ENCODE measurements around the gene TMEM141.

TMEM141 gene

DNA sequence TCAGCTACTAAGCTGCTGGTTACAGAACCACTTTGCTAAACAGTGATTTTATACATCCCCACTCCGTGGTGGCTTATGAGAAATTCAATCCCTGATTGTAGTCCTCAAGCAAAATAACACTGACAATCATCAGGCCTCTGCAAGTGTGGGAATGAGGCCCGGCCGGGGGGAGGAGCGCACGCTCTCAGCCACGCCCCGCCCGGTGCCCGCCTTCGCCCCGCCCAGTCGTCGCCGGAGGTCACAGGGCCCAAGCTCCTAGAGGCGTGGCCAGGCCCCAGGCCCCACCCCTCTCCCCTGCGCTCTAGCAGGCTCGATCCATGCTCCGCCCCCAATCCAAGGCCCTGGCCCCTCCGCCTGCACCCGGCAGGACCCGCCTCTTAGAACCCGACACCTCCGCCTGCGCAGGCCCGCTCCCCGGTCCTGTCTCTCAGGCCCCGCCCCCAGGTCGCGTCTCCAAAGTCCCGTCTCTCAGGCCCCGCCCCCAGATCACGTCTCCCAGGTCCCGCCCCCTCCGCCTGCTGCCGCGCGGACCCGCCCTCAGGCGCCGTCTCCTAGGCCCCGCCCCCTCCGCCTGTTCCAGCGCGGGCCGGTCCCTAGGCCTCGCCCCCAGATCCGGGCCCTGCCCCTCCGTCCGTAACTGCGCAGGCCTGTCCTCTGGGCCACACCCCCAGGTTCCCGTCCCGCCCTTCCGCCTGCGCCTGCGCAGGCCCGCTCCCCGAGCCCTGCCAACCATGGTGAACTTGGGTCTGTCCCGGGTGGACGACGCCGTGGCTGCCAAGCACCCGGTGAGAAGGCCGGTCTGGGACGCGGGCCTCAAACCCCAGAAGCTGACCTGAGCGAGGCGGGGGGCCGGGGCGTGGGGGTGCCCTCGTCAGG, at the start of gene TMEM141:
Gene TMEM141 (plus strand): TSS at position 705 of the 876 bp plus-strand sequence. CDS start 27 bp downstream, at position 732.
- FAIRE-seq = peak; percentile 63

DNA sequence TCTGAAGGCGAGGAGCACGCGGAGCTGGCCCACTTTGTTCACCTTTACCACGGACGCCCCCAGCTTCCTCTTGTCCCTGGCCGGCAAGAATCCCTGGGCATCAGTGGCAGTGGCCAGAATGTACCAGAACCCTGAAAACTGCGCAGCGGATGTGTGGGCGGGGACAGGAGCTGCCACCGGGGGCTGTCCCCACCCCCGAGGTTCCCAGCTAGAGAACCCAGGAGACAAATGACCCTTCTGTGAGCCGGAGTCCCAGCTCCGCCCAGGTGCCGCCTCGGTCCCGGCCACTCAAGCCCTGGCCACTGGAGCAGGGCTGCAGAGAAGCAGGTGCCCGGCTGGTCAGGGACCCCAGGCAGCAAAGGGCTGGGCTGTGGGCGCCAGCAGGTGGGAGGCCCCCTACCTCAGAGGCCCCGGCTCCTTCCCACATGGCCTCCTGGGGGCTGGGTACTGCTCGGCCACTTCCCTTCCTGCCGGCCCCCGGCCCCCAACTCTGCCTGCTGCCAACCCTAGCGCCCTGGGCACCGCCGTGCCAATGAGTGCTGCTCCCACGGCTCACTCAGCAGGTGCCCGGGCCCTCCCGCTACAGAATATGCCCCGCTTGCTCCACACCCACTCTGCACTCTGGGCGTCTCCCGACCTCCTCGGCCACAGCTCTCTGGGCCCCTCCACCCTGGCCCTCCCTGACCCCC, 49.1 kb upstream of the TMEM141 start:
- FAIRE-seq = no peak

DNA sequence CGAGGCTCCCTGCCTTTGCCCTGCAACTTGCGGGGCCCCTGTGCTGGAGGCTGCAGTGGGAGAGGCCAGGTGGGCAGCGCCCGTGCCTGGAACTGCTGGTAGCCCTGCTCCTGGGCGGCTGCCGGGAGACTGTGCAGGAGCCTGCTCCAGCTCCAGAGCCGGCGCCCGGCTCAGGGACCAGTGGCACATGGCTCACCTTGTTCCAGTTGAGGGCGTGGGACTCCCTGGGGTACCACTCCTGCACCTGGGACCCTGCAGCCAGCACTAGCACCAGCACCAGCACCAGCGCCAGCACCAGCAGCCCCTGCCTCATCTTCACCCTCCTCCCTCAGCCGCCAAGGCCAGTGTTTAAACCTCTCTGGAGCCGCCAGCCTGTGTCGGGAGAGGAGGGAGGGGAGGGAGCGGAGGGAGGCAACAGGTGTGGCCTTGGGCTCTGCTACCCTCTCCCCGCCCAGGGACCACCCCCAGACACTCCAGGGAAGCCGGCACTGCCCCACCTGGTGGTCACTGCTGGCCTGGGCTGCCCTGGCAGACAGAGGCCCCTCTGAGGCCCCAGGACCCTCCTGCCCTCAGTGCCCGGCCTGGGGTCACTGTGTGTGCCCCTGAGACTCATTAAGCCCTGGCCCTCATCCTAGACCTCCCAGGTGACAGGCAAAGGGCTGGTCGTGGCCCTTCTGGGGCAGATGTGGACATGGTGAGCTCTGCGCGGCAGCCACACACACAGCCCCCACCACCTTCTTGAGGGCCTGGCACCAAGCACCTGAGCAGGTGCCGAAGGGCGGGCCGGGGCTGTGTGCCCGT, 48.4 kb upstream of the TMEM141 start, which contains the start of gene LCN10:
Gene LCN10 (minus strand): TSS at position 350 of the 801 bp plus-strand sequence. CDS start 37 bp downstream, at position 313.
- FAIRE-seq = no peak

DNA sequence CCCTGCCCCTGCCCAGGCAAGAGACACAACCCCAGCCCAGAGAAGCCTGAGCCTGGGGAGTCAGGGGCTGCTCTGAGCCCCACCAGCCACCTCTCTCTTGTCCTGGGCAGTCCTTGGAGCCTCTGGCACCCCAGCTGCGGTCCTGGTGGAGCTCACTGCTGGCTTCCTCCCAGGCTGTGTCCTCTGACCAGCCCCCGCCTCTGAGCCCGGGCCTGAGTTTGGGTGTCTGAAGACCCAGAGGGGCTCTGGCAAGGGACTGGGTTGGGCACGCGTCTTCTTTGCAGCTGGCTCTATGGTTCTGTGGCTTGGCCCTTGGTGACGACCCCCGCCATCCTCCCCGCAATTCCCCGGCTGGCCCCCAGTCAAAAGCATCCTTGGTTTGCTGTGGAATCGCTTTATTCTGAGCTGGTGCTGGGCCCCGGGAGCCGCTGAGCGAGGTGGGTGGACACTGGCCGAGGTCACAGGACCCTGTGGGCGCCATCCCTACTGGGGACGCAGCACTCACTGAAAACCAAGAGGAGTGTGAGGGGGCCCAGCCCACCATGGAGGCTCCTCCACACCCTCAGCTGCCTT, 47.4 kb upstream of the TMEM141 start:
- no peak for FAIRE-seq

DNA sequence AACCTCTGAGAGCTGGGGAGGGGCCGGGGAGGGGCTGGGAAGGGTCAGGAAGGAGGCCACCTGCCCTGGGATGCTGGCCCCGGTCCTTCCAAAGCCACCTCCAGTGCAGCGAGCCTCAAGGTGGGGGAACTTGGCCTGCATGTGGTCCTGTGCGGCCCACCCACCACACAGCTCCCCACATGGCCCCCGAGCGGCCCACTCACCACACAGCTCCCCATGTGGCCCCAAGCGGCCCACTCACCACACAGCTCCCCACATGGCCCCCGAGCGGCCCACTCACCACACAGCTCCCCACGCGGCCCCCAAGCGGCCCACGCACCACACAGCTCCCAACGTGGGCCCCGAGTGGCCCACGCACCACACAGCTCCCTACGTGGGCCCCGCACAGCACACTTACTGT, 46.4 kb upstream of the TMEM141 start:
- FAIRE-seq = no peak

DNA sequence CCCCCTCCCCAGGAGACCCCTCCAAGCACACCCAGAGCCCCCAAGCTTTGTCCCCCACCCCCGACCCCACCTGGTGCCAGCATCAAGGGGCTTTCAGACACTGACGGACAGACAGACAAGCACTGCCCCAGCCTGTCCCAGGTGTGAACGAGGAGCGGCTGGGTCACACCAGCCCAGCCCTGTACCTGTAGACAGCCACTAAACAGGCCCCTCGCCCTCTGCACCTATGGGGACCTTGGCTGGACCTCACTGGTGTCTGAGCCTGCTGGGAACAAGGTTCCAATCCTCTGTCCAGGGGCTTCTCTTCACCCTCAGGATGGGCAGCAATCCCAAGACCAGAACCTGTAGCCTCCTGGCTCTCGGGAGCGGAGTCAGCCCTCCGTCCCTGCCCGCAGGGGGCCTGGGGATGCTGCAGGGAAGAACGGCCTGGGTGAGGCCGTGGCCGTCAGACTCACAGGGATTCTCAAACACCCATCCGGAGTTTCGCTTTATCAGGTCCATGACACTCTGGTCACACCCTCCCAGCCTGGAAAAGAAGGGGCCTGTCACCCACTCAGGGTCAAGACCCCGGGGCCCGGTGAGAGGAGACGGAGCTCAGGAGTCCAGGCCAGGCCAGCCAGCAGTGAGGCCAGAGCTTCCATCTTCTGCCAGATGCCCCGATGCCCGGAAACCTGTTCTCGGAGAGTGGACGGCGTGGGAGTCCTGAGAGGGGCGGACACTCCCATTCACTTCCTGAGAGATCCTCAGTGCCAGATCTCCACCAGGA, 45.6 kb upstream of the TMEM141 start:
- FAIRE-seq = no peak

DNA sequence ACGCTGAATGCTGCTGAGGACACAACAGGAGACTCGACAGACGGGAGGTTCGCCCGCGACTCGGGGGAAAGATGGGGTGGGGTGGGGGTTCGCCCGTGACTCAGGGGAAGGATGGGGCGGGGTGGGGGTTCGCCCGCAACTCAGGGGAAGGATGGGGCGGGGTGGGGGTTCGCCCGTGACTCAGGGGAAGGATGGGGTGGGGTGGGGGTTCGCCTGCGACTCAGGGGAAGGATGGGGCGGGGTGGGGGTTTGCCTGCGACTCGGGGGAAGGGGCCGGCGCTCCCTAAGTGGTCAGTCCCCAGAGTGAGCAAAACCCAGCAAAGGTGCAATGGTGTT, 45.0 kb upstream of the TMEM141 start:
- FAIRE-seq = no peak

DNA sequence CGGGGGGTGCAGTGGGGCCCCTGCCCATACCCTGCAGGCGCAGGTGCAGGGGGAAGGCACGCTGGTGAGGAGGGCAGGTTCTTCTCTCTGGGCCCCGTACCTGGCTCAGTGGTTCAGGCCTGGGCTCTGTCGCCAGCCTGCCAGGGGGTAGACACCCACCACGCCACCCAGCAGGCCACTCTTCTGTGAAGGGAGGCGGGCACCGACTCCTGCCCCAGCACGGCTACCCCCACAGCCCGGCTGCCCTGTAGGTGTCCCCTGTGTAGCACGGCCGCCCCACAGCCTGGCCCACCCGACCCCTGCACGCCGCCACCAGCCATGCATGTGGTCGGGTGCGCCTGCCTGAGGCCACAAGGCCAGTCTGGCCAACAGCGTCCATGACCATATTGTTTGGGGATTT, 44.5 kb upstream of the TMEM141 start:
- FAIRE-seq = no peak

DNA sequence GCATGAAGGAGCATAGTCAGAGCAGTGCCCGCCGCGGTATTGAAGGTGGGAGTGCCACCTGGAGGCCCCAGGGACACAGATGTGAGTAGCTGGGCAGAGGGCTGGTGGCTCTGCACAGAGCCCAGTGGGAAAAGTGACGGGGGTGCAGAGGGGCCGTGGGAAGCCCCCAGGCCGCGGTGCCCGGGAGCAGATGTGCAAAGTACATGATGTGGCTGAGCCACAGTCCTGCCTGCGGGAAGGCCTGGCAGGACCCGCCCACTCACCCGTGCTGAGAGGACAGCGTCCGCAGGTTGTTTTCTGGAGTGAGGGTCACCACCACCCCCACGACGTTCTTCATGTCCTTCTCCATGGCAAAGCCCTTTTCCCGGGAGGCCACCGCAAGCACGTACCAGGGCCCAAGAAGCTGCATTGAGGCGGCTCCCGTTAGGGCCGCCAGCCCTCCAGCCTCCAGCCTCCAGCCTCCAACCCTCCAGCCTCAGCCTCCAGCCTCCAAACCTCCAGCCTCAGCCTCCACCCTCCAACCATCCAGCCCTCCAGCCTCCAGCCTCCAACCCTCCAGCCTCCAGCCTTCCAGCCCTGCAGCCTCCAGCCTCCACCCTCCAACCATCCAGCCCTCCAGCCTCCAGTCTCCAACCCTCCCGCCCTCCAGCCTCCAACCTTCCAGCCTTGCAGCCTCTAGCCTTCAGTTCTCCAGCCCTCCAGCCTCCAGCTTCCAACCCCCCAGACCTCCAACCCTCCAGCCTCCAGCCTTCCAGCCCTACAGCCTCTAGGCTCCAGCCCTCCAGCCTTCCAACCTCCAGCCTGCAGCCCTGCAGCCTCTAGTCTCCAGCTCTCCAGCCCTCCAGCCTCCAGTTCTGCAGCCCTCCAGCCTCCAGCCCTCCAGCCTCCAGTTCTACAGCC, 43.7 kb upstream of the TMEM141 start:
- FAIRE-seq = no peak

DNA sequence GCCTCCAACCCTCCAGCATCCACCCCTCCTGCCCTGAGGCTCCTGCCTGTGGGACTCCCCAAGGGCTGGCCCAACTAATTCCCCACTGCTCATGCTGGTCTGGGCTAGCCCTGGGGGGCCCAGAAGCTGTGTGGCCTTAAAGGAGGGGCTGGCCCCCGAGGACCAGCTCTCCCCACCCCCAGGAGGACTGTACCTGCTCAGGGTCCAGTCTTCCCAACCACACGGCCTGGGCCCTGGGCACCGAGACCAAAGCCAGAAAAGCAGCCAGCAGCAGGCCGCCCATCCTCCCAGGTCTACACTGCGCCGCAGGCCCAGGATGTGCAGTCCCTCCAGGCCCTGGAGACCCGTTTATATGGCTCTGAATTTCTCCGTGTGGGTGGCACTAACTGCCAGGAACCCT, 42.9 kb upstream of the TMEM141 start, which contains the start of gene LCN6:
Gene LCN6 (minus strand): TSS at position 325 of the 400 bp plus-strand sequence. CDS start 42 bp downstream, at position 283.
- no peak for FAIRE-seq

DNA sequence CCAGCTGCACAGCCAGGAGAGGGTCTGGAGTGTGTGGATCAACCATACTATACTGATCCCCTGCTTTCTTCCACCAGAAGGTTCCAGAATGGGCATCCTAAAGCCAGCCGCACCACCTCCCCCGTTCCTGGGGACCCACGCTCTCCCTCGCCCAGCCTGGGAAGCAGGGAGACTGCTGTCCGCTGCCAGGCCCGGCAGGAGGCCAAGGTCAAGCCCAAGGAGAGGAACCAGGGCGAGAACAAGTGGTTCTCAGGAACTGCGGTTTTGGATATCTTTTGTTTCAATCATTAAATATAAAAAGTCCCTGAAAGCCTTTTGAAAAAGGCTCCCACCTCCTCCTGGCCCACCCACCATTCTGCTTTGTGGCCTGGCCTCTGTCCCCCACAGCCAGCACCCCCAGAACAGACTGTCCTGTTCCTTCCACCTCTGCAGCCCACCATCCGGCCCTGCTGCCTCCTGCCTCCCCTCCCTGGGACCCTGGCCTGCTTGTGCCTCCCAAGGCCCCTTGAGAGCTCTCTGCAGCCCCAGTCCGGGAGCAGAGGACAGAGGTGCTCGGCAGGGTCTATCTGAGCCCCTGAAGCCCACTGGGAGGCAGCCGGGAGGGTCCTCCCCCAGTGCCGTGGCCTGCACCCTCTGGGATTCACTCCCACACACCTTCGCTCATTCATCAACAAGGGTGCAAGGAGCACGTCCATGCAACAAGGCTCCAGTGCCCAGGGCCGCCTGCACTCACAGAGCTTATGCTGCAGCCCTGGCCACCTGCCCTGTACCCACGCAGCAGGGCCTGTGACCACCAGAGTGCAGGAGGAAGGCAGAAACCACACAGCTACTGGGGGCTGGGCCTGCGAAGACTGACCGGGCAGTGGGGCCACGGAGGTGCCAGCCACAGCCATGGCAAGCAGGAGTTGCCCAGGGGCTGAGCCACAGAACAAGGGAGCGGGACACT, 42.2 kb upstream of the TMEM141 start:
- no peak for FAIRE-seq

DNA sequence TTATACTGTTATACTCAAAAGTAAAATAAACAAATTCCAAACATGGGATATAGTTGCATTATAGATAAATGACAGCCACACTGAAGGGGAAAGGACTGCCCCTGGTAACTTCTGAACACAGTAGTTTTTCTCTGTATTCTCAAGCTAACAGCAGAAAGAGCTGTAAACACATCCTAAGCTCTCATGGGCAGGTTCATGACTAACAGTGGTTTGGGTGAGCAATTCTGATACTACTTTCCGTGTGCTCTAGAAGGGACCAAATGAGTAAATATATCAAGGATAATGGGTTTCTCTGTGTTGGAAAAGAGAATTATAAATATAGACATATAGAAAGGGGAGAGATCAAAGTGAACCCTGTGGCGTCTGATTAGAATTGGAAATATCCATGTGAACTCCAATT, 40.6 kb upstream of the TMEM141 start:
- no peak for FAIRE-seq

DNA sequence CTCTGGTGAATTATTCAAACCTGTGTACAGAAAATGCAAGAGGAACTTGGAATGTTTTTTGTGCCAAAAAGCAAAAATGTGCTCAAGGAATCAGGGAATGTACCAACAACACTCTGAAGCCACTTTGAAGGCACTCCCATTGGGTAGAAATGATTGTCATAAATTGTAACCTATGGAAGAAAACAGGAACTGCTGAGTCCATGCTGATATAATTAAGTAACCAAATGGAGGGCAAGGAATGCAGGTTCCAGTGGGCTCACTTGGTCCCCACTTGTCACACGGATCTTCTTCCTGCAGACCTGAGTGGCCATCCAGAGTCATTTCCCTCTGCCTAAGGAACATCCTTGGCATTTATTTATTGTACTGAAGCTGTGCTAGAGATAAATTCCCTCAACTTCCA, 39.9 kb upstream of the TMEM141 start:
- FAIRE-seq = no peak

DNA sequence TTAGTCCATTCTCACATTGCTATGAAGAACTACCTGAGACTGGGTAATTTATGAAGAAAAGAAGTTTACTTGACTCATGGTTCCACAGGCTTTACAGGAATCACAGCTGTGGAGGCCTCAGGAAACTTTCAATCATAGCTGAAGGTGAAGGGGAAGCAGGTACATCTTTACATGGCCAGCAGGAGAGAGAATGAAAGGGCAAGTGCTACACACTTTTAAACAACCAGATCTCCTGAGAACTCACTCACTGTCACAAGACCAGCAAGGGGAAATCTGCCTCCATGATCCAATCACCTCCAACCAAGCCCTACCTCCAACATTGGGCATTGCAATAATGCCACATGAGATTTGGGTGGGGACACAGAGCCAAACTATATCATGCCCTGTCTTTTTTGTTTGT, 39.3 kb upstream of the TMEM141 start:
- FAIRE-seq = no peak

DNA sequence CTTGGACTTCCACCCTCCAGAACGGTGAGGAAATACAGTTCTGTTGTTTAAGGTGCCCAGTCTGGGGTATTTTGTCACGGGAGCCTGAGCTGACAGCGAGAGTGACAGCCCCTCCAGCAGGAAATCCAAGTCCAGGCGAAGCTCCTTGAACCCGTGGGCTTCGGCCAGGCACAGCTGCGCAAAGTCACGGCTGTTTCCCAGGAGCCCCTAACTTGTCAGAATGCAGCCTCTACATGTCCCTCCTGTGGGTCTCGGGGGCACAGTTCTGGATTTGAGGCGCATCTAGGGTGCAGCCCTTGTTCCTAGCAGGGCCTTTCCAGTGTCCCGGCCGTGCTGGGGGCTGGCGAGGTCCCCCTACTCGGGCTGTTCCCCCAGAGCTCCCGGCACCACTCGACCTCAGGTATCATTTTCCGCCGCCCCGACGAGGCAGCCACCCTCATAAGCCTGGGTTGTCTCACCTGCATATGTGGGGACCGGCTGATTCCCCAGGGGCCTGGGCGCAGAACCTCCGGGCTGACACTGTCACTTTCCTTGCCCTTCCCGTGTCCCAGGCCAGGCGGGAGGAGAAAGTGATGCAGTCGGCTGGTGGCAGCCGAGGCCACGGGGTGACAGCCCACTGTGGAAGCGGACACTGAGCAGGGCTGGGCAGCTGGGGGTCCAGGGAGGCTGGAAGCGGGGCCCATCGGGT, 37.6 kb upstream of the TMEM141 start:
- no peak for FAIRE-seq

DNA sequence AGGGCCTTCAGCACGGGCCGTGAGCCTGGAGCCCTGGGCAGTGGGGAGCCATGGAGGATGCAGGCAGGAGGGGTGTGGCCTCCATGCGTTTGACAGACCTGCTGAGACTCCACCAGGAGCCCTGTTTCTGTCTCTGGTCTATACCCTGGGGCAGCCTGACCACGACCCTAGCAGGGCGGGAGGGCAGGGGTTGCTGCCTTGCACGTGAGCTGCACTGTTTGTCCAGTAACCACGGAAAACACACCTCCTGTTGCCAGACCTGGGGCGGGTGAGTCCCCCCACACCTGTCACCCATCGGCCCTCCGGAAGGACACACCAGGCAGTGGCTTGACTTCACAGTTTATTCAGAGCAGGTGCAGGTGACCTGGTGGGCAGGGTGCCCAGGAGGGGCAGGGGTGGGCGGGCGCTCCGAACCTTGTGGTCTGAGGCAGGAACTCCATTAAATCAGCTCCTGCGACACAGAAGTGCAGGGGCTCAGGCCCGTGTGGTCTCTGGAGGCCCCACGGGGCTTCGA, 37.0 kb upstream of the TMEM141 start:
- no peak for FAIRE-seq

DNA sequence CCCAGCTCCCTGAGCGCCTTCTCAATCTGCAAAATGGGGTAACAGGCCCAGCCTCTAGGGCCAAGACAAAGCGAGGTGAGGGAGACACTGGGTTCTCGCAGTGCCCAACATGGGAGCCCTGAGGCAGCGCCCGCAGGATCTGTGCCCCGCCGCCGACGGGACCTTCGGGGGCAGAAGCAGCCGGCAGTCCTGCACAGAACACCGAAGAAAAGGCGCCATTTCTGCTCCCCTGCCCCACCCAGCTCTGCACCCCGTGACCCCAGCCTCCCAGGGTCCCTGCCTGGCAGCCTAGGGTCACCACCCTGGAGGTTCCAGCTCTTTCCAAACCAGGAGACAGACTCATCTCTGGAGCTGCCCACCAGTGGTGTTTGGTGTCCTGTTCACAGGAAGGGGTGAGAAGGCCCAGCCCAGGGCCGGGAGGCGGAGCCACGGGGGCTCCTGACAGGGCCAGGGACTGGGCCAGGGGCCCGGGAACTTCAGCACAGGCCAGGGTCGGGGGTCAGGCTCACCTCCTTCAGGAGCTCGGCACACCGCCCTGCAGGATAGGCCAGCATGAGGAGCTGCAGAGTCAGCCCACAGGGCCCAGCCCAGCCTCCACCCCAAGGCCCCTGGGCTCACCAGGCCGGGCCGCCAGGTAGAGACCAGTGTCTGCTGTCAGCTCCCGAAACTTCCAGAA, 36.4 kb upstream of the TMEM141 start:
- FAIRE-seq = no peak
